ENCODE measurements around the gene RPS8. TPM values are rescaled to one million over a fixed set of nuclear protein-coding genes. Genes with fewer than 3 reads are reported as not detected.
A peak's percentile ranks its signal among the peaks of the same experiment; 100 is the strongest.

Gene RPS8
- total and polyA plus RNA-seq, 7 experiments from 2014 or later, result 954 to 3,409 (median 2,318) TPM

- peaks cover 31 to 67% (median 55%) of the 10 kb centered on the region in 7 donors for H3K4me1 Mint-ChIP-seq
- Histone ChIP-seq H3K9me3 (ENCODE audit: control insufficient read depth in 2 of 3, low read length in 3 of 3) (no peaks in the 10 kb centered on the region), H3K27ac (ENCODE audit: low read depth, low read length) (peak overlapping the region; percentile 94), H3K36me3 (ENCODE audit: control insufficient read depth in 2 of 3, insufficient read depth in 3 of 3, low read length in 3 of 3) (peaks cover 14 to 47% (median 18%) of the 10 kb centered on the region in 3 experiments), H3K4me3 (ENCODE audit: low read length) (no peak overlapping the region), H3K27me3 (ENCODE audit: control insufficient read depth in 2 of 2, insufficient read depth in 2 of 2, low read length in 2 of 2) (no peaks in the 10 kb centered on the region), H3K4me1 (ENCODE audit: control insufficient read depth in 2 of 2, insufficient read depth in 2 of 2, low read length in 2 of 2) (peaks cover 37 to 46% of the 10 kb centered on the region in 2 donors)
- peak in 1 of 9 donors; percentile 9 for DNase-seq
- peak overlapping the region; percentile 31 to 97 (median 87) for H3K4me3 Mint-ChIP-seq
- peaks cover 0 to 2% (median 0%) of the 10 kb centered on the region in 11 donors for H3K9me3 Mint-ChIP-seq
- POLR2A ChIA-PET, result interaction anchor here (0.9 to 18.7 kb wide), 4 partner anchors 8 to 72 kb away, joined by 3 to 709 read pairs (median 154); partner anchors contain the start of genes BTBD19 and RNU5D-1
- H3K27me3 Mint-ChIP-seq, result no peaks in the 10 kb centered on the region
- intact Hi-C loops (cut with micrococcal nuclease), result loop anchor here (5.0 to 10.0 kb wide), 3 partner anchors 401 to 691 kb away; partner anchors contain the start of genes TESK2 (in 2 of the 2) and ZSWIM5 (in 1 of the 2)
- H3K27ac Mint-ChIP-seq, result peak overlapping the region; percentile 79 to 95 (median 93)
- CTCF ChIA-PET, result no interaction called here
- ATAC-seq, result no peak
- H3K36me3 Mint-ChIP-seq, result peaks cover 11 to 45% (median 34%) of the 10 kb centered on the region in 5 donors
Measured at GRCh38 chr1:44803312-44804095, 28.2 kb downstream of the RPS8 start.

- Histone ChIP-seq H3K36me3 (ENCODE audit: control insufficient read depth in 2 of 3, insufficient read depth in 3 of 3, low read length in 3 of 3) (peaks cover 14 to 46% (median 18%) of the 10 kb centered on the region in 3 experiments), H3K27me3 (ENCODE audit: control insufficient read depth in 2 of 2, insufficient read depth in 2 of 2, low read length in 2 of 2) (no peaks in the 10 kb centered on the region), H3K9me3 (ENCODE audit: control insufficient read depth in 2 of 3, low read length in 3 of 3) (no peaks in the 10 kb centered on the region), H3K27ac (ENCODE audit: low read depth, low read length) (peak overlapping the region; percentile 91), H3K4me1 (ENCODE audit: control insufficient read depth in 2 of 2, insufficient read depth in 2 of 2, low read length in 2 of 2) (peaks cover 56 to 62% of the 10 kb centered on the region in 2 donors), H3K4me3 (ENCODE audit: low read length) (no peak overlapping the region)
- Mint-ChIP-seq H3K27me3 (peaks cover 0 to 3% (median 0%) of the 10 kb centered on the region in 5 donors), H3K9me3 (peaks cover 0 to 2% (median 0%) of the 10 kb centered on the region in 11 donors), H3K27ac (peak overlapping the region; percentile 40 to 96 (median 90)), H3K36me3 (peaks cover 11 to 47% (median 34%) of the 10 kb centered on the region in 5 donors), H3K4me1 (peaks cover 42 to 75% (median 67%) of the 10 kb centered on the region in 7 donors), H3K4me3 (peak overlapping the region in 9 of 10 donors; percentile 14 to 59 (median 47))
- intact Hi-C loops (cut with micrococcal nuclease), result loop anchor here (5.0 to 10.0 kb wide), 3 partner anchors 399 to 777 kb away; partner anchors contain the start of genes TESK2 (in 2 of the 2), NASP (in 1 of the 2) and ZSWIM5 (in 1 of the 2)
- ATAC-seq (no peak), DNase-seq (peak in 1 of 9 donors; percentile 12)
- CTCF ChIA-PET, result interaction anchor here (1.1 kb wide), 1 partner anchor 21 kb away, joined by 3 read pairs; no protein-coding TSS in a partner anchor
- POLR2A ChIA-PET, result interaction anchor here (0.9 to 18.7 kb wide), 5 partner anchors 10 to 206 kb away, joined by 3 to 709 read pairs (median 17); partner anchors contain the start of gene HECTD3
Measured at GRCh38 chr1:44805311-44806024, 30.1 kb downstream of the RPS8 start.

- ChIA-PET CTCF (interaction anchor here (0.6 to 1.4 kb wide), 3 partner anchors 12 to 78 kb away, joined by 3 to 5 read pairs (median 3); no protein-coding TSS in a partner anchor), POLR2A (interaction anchor here (0.6 to 18.7 kb wide), 7 partner anchors 9 to 205 kb away, joined by 3 to 709 read pairs (median 17); partner anchors contain the start of genes BEST4, HECTD3 and RPS8)
- peaks cover 49 to 80% (median 74%) of the 10 kb centered on the region in 7 donors for H3K4me1 Mint-ChIP-seq
- intact Hi-C loops (cut with micrococcal nuclease), result loop anchor here (5.0 to 10.0 kb wide), 3 partner anchors 399 to 776 kb away; partner anchors contain the start of genes TESK2 (in 2 of the 2), NASP (in 1 of the 2) and ZSWIM5 (in 1 of the 2)
- Histone ChIP-seq H3K4me3 (ENCODE audit: low read length) (no peak overlapping the region), H3K27ac (ENCODE audit: low read depth, low read length) (peak overlapping the region; percentile 91), H3K27me3 (ENCODE audit: control insufficient read depth in 2 of 2, insufficient read depth in 2 of 2, low read length in 2 of 2) (no peaks in the 10 kb centered on the region), H3K36me3 (ENCODE audit: control insufficient read depth in 2 of 3, insufficient read depth in 3 of 3, low read length in 3 of 3) (peaks cover 14 to 42% (median 18%) of the 10 kb centered on the region in 3 experiments), H3K4me1 (ENCODE audit: control insufficient read depth in 2 of 2, insufficient read depth in 2 of 2, low read length in 2 of 2) (peaks cover 63 to 69% of the 10 kb centered on the region in 2 donors), H3K9me3 (ENCODE audit: control insufficient read depth in 2 of 3, low read length in 3 of 3) (no peaks in the 10 kb centered on the region)
- DNase-seq (peak in 2 of 9 donors; percentile 11 to 39), ATAC-seq (no peak)
- H3K4me3 Mint-ChIP-seq, result peak overlapping the region in 1 of 10 donors; percentile 90
- H3K27me3 Mint-ChIP-seq, result peaks cover 0 to 3% (median 0%) of the 10 kb centered on the region in 5 donors
- H3K27ac Mint-ChIP-seq, result peak overlapping the region; percentile 98 to 100 (median 99)
- H3K36me3 Mint-ChIP-seq, result peaks cover 11 to 45% (median 31%) of the 10 kb centered on the region in 5 donors
- peaks cover 0 to 5% (median 0%) of the 10 kb centered on the region in 11 donors for H3K9me3 Mint-ChIP-seq
Measured at GRCh38 chr1:44806025-44806703, 30.8 kb downstream of the RPS8 start.

- intact Hi-C loops (cut with micrococcal nuclease), result loop anchor here (5.0 to 10.0 kb wide), 3 partner anchors 398 to 775 kb away; partner anchors contain the start of genes TESK2 (in 2 of the 2), NASP (in 1 of the 2) and ZSWIM5 (in 1 of the 2)
- Histone ChIP-seq H3K27me3 (ENCODE audit: control insufficient read depth in 2 of 2, insufficient read depth in 2 of 2, low read length in 2 of 2) (no peaks in the 10 kb centered on the region), H3K27ac (ENCODE audit: low read depth, low read length) (peak within 1 kb of the TSS; percentile 91), H3K9me3 (ENCODE audit: control insufficient read depth in 2 of 3, low read length in 3 of 3) (no peaks in the 10 kb centered on the region), H3K4me3 (ENCODE audit: low read length) (peak within 1 kb of the TSS; percentile 48), H3K4me1 (ENCODE audit: control insufficient read depth in 2 of 2, insufficient read depth in 2 of 2, low read length in 2 of 2) (peaks cover 70 to 72% of the 10 kb centered on the region in 2 donors), H3K36me3 (ENCODE audit: control insufficient read depth in 2 of 3, insufficient read depth in 3 of 3, low read length in 3 of 3) (peaks cover 14 to 42% (median 18%) of the 10 kb centered on the region in 3 experiments)
- Mint-ChIP-seq H3K36me3 (peaks cover 9 to 45% (median 29%) of the 10 kb centered on the region in 5 donors), H3K27ac (peak within 1 kb of the TSS; percentile 98 to 100 (median 99)), H3K4me1 (peaks cover 52 to 85% (median 78%) of the 10 kb centered on the region in 7 donors), H3K27me3 (peaks cover 0 to 3% (median 0%) of the 10 kb centered on the region in 5 donors), H3K4me3 (peak within 1 kb of the TSS; percentile 63 to 90 (median 80)), H3K9me3 (peaks cover 0 to 7% (median 0%) of the 10 kb centered on the region in 11 donors)
- CTCF ChIA-PET, result interaction anchor here (0.6 to 3.2 kb wide), 5 partner anchors 9 to 79 kb away, joined by 3 to 34 read pairs (median 4); no protein-coding TSS in a partner anchor
- ATAC-seq, result no peak
- no peak for DNase-seq
- POLR2A ChIA-PET, result interaction anchor here (0.6 to 18.7 kb wide), 11 partner anchors 8 to 497 kb away, joined by 3 to 709 read pairs (median 11); partner anchors contain the start of genes BEST4, HECTD3, RPS8 and UROD
Measured at GRCh38 chr1:44806704-44807363, 31.5 kb downstream of the RPS8 start, which contains the start of gene DYNLT4. DYNLT4 (minus strand) TSS chr1:44807351; CDS start chr1:44806668, 683 bp downstream.

Measured in naive thymus-derived CD4-positive, alpha-beta T cell (primary cell).